ENCODE data around the gene MMD.
A peak's percentile ranks its signal among the peaks of the same experiment; 100 is the strongest.
"Not testable (repeated sequence)": the region's sequence is repeated elsewhere in the genome, so short reads cannot be mapped to it uniquely, and the experiment has no call there.

Gene MMD

DNA sequence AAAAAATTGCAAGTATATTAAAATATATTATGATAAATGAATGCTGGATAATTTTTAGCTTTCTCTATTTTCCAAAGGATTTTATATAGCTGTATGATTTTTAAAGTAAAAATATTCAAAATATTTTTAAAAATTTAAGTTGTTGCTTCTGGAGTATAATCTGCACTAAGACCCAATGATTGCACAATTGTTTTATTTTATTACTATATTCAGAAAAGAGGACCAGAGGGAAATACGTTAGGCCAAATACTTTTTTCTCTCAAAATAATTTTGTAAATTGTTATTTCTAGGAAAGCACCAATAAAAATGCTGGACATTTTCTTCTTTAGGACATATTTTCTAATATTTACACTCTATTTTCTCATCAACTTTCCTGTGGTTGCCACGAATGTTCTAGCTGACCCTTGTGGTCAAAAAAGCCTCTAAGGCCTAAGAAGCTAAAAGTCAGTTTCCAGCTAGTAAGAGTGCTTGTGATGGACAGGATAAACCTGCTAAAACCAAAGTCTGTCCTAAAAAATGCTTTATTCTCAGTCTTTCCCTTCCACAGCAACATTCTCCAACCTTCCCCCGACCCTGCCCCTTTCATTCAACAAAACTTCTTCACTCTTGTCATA, 31.2 kb downstream of the MMD start:
- DNase-seq: no peak

DNA sequence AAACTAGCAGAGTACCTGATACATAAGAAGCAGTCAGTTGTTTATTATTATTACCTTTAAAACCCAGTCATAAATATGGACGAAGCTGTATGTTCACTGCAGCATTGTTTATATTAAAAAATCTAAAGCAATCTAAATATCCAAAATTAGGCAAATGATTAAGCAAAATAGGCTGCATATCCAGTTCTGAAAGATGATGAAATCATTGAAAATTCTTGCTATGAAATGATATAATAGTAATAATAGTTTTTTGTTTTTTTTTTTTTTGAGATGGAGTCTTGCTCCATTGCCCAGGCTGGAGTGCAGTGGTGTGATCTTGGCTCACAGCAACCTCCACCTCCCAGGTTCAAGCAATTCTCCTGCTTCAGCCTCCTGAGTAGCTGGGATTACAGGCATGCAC, 31.9 kb downstream of the MMD start:
- DNase-seq: not testable (repeated sequence)

DNA sequence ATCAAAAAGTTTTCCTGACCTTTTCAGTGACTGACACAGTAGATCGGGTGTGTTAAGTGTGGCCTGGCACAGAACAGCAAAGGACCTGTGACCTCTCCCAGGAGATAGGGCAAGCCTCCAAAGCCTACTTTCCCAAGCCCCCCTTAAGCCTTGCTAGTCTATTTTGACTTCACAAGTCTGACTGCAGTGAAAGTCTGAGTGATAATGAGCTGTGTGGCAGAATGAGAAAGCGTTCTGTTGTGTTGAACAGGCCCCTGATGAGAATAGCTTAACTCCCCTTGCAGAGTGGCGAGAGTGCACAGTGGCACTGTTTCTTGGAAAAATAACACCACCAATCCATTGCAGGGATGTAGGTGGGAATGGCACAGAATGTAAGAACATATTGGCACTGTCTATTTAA, 32.8 kb downstream of the MMD start:
- no peak for DNase-seq

DNA sequence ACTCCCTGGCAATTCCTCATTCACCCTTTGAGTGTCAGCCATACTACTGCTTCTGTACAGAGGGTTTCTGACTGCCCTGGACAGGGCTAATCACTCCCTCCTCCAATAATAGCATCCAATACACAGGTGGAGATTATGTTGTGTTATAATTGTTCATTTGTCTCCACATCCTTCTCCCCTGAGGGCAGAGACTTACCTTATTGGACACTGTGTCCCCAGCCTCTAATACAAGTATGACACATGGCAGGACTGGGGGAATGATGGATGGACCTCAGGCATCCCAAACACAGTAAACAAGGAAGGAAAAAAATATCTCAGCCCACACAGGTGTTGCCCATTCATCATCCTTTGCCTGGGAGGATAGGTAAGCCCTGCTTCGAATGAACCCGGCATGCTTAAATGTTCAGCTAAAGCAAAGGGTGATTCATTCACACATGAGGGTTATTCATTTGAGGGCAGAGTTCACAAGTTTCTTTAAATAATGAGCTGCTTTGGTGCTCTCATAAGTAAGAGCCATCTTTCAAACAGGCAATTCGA, 34.8 kb downstream of the MMD start:
- DNase-seq: no peak

GRCh38 chr17:55384643-55385232, 36.9 kb downstream of the MMD start:
- DNase-seq: no peak

- DNase-seq: no peak
Observed at GRCh38 chr17:55383771-55384642, 37.6 kb downstream of the MMD start.

DNA sequence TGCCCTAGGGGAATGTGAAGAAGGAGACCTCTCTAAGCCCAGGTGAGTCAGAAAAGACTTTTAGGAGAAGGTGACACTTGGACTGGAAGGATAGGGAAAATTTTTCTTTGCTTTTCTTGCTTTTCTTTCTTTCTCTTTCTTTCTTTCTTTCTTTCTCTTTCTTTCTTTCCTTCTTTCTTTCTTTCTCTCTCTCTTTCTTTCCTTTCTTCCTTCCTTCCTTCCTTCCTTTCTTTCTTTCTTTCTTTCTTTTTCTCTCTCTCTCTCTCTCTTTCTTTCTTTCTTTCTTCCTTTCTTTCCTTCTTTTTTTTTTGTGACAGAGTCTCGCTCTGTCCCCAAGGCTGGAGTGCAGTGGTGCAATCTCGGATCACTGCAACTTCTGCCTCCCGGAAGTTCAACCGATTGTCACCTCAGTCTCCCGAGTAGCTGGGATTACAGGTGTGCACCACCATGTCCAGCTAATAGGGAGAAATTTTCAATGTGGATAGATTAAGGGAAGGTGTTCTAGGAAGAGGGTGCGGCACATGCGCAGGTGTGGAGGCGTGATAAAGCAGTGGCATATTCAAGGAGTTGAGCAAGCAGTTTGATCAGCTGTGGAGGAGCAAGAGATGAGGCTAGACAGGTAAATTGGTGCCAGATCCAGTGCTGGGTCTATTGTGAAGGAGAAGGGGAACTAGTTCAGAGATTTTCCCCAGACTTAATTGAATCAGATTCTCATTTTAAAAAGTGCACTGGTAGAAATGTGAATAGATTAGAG, 40.4 kb downstream of the MMD start:
- DNase-seq: no peak

GRCh38 chr17:55377671-55378275, 43.9 kb downstream of the MMD start:
- no peak for DNase-seq

- no peak for DNase-seq
Observed at GRCh38 chr17:55368706-55369105, 52.9 kb downstream of the MMD start.

GRCh38 chr17:55366020-55366481, 55.6 kb downstream of the MMD start:
- no peak for DNase-seq

DNA sequence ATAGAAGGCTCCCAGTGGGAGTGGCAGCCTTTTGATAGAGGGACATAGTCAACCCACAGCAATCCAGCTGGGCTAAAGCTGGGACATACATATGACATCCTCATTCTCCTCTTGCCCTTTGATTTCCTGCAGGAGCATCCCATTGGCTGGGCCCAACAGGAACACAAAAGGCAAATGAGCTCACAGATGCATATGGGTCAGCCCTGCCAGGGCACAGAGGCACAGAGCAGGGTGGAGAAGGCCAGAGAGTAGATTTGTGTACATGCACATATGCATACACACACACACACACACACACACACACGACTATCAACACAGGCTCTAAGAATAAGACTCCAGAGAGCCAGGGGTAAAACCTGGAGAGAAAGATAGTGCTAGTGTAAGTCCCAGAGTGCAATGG, 58.6 kb downstream of the MMD start:
- no peak for DNase-seq

GRCh38 chr17:55360971-55361370, 60.7 kb downstream of the MMD start:
- no peak for DNase-seq

- peak; percentile 61 for DNase-seq
Observed at GRCh38 chr17:55356434-55357328, 65.0 kb downstream of the MMD start.

- no peak for DNase-seq
Observed at GRCh38 chr17:55354941-55355340, 66.7 kb downstream of the MMD start.

GRCh38 chr17:55354010-55354409, 67.6 kb downstream of the MMD start:
- no peak for DNase-seq

DNA sequence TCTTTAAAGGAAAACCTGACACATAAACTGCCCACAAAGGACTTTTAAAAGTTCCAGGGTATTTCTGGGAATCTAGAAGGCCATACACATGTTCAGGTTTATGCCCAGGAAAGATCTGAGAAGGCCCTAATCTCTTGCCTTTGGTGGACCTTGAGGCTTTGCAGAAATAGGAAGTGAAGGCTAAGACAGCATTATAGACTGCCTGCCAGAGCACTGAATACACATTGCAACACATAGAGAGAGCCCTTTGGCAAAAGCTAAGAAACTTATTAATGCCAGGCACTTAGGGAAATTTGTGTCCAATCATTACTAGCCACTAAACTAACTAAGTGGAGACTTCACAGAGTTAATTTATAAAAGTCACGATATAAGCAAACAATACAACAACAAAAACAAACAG, 70.4 kb downstream of the MMD start:
- no peak for DNase-seq

DNA sequence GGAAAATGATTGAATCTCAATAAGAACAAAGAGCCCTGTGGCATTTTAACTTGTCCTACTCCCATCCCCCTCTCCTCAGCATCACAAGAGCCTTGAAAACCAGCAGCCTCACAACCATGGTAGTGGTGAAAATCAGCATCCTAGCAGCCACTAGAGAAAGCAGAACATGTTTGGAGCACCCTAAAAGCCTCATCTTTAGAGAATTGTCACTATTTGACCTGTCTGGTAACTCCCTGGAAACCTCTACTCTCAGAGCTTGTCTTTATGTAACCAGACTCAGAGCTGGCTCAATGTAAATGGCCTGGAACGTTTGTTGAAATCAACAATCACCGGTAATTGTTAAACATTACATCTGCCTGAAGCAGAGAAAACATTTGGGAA, 70.8 kb downstream of the MMD start:
- no peak for DNase-seq

DNA sequence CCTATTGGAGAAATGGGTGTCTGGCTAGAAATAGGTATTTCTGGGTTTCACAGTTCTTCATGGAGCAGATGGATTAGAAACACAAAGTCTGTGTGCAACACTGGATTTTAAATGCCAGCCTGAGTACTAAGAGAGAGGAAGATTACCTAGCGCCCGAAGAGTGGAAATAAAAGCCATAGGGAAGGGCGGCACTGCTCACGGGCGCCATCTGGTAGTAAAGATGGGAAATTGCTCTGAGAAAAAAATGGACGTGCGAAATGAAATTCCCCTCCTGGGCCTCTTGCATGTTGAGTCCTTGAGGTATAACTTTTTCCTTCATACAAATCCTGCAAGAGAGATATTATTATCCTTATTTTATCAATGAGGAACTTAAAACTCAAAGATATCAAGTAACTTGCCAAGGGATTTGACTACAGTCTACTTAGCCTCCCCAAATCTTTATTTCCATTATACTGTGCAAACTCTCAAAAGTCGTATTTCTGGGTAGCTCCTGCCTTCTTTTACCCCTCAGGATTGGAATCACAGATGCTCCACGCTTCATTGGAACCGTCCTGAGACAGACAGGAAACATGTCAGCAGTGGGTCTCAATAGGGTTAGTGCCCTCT, 72.8 kb downstream of the MMD start:
- peak; percentile 19 for DNase-seq

DNA sequence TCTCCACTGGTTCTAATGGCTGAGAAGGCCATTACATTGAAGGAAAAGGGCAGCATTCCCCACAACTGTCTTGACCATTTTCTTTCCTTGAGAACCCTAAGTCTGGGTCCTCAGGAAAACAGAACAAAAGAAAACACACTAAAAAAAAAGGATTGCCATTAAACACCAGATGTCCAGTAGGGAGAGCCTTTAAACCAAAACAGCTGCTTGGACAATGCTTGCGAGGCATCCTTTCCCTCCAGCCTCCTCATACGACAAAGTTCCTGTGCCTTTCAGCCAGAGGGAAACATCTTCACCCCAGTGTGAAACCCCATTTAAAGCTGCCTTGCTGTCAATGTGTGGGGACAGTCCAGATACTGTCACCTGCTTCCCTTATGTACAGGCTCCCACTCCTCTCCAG, 74.3 kb downstream of the MMD start:
- DNase-seq: no peak

- DNase-seq: no peak
Observed at GRCh38 chr17:55346658-55347057, 75.0 kb downstream of the MMD start.

DNA sequence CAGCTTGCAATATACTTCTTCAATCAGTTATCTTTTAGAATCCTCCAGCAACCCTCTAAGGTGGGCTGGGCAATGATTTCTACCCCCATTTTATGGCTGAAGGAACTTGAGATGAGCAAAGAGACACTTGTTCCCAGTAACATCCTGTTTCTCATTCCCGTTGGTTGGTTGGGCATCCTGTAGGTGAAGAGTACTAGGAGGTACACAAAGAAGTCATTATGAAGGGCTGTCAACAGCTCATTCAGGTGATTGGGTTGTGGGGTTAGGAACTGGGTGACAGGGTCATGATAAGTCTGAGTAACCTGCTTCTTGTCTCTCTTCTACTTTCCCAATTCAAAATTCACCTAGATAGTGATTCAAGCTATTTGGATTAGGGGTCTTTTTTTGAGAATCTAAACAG, 76.5 kb downstream of the MMD start:
- DNase-seq: no peak

Measured in stimulated activated CD4-positive, alpha-beta T cell treated with anti-CD3 and anti-CD28 coated beads, Interleukin-4, amount 100 ng/mL, for 1 hour (primary cell).